Measurements from ENCODE around the gene METTL22. TPM values are rescaled to one million over a fixed set of nuclear protein-coding genes. Genes with fewer than 3 reads are reported as not detected.
A peak's percentile ranks its signal among the peaks of the same experiment; 100 is the strongest.

METTL22 gene
- 36.7 and 40.9 TPM in 2 replicates for polyA plus RNA-seq (2011; rRNA removed)
- polyA plus RNA-seq (2012; cell fraction: cytosol; rRNA removed) = 40.8 and 45.1 TPM in 2 replicates
- polyA plus RNA-seq (2012; cell fraction: nucleus; rRNA removed) = 85.0 and 109 TPM in 2 replicates
- 18.6 to 22.8 TPM (median 21.0 TPM) in 3 replicates for polyA plus RNA-seq (2017; fragmentation: RNase III; extraction: RNeasy Plus Mini Kit Qiagen cat#74134 plus additional on column Dnase treatment)
- polyA minus RNA-seq (2011; rRNA and poly(A)+ RNA removed) = 65.2 and 70.4 TPM in 2 replicates

GRCh38 chr16:8621572-8622314 lies at the start of gene METTL22:
METTL22 (plus strand) TSS chr16:8621698; CDS start chr16:8625666, 3,968 bp downstream.
- no peaks in the 10 kb centered on the region for H3K9me3 ChIP-seq
- peak within 1 kb of the TSS; percentile 100 for H3K4me3 ChIP-seq
- H3K4me2 ChIP-seq = peak within 1 kb of the TSS; percentile 100
- no peak for FAIRE-seq
- CTCF ChIA-PET = interaction anchor here (0.8 to 1.7 kb wide), 3 partner anchors 14 to 55 kb away, joined by 3 to 6 read pairs (median 3); no protein-coding TSS in a partner anchor
- peak; percentile 87 to 97 for ATAC-seq
- POLR2A ChIA-PET = interaction anchor here (0.7 to 2.1 kb wide), 2 partner anchors 13 to 233 kb away, joined by 3 to 6 read pairs; no protein-coding TSS in a partner anchor
- under 1% methylated on average over 24 of the region's 51 CpGs for WGBS (ENCODE audit: missing lambda C conversion rate)
- H3K27ac ChIP-seq = peak within 1 kb of the TSS; percentile 94 to 98
- H3K4me1 ChIP-seq = peaks cover 15% of the 10 kb centered on the region
- peak; percentile 88 to 89 for DNase-seq (ENCODE audit: low read depth in 1 of 2, low spot score in 1 of 2)
- TF ChIP-seq JUN (IDR thresholded peaks at IDR 0.05) = peak in 1 of 2 experiments; percentile 66; a peak in 1 of 5 replicates
- no peak for TF ChIP-seq USF2 (IDR thresholded peaks at IDR 0.05)
- no peak for TF ChIP-seq HDAC2 (IDR thresholded peaks at IDR 0.05)
- no peak for TF ChIP-seq ZNF302 (CRISPR knock-in tag; IDR thresholded peaks at IDR 0.05)
- TF ChIP-seq HOXA7 (CRISPR knock-in tag; IDR thresholded peaks at IDR 0.05) = no peak
- no peak for TF ChIP-seq FOSL2 (IDR thresholded peaks at IDR 0.05)
- no peak for TF ChIP-seq FOSL2 (CRISPR knock-in tag; IDR thresholded peaks at IDR 0.05)
- no peak for TF ChIP-seq JUNB (IDR thresholded peaks at IDR 0.05)
- TF ChIP-seq FOXS1 (CRISPR knock-in tag; IDR thresholded peaks at IDR 0.05) = no peak
- TF ChIP-seq KDM1A (IDR thresholded peaks at IDR 0.05; ENCODE audit: low read depth) = no peak
- no peak for TF ChIP-seq KDM5A (IDR thresholded peaks at IDR 0.05)
- TF ChIP-seq ESRRA (IDR thresholded peaks at IDR 0.05; ENCODE audit: borderline replicate concordance, low read length) = no peak
- no peak for TF ChIP-seq RARB (CRISPR knock-in tag; IDR thresholded peaks at IDR 0.05)
- TF ChIP-seq E2F6 (IDR thresholded peaks at IDR 0.05; ENCODE audit: borderline replicate concordance, low read depth) = peak; percentile 30; the same call in 1 of the 2 replicates
- TF ChIP-seq NFE2L2 (conservative IDR thresholded peaks at IDR 0.05; ENCODE audit: low read length) = no peak
- no peak for TF ChIP-seq HEYL (CRISPR knock-in tag; IDR thresholded peaks at IDR 0.05)
- TF ChIP-seq HMGXB4 (CRISPR knock-in tag; IDR thresholded peaks at IDR 0.05; ENCODE audit: borderline replicate concordance) = no peak
- peak; percentile 76 for TF ChIP-seq POLR2A (IDR thresholded peaks at IDR 0.05; ENCODE audit: low read length)
- no peak for TF ChIP-seq RCOR1 (IDR thresholded peaks at IDR 0.05; ENCODE audit: low read depth, low read length)
- TF ChIP-seq GATA3 (IDR thresholded peaks at IDR 0.05; ENCODE audit: borderline replicate concordance) = peak; percentile 21; the same call in 1 of the 2 replicates
- no peak for TF ChIP-seq RFX5 (IDR thresholded peaks at IDR 0.05)
- no peak for TF ChIP-seq MYC (IDR thresholded peaks at IDR 0.05; ENCODE audit: borderline replicate concordance, low read length)
- TF ChIP-seq BCL3 (IDR thresholded peaks at IDR 0.05) = peak; percentile 65; the same call in 2 of the 3 replicates
- TF ChIP-seq ZSCAN20 (CRISPR knock-in tag; IDR thresholded peaks at IDR 0.05) = no peak
- TF ChIP-seq ATOH8 (CRISPR knock-in tag; IDR thresholded peaks at IDR 0.05; ENCODE audit: low read depth) = no peak
- no peak for TF ChIP-seq HOXB13 (CRISPR knock-in tag; IDR thresholded peaks at IDR 0.05; ENCODE audit: low read depth)
- TF ChIP-seq FOSB (CRISPR knock-in tag; IDR thresholded peaks at IDR 0.05) = no peak
- no peak for TF ChIP-seq CBX2 (IDR thresholded peaks at IDR 0.05; ENCODE audit: borderline replicate concordance, low read depth)
- TF ChIP-seq TP53 (CRISPR knock-in tag; IDR thresholded peaks at IDR 0.05) = no peak
- no peak for TF ChIP-seq RAD21 (conservative IDR thresholded peaks at IDR 0.05 in 1 of 2, IDR thresholded peaks at IDR 0.05 in 1 of 2)
- TF ChIP-seq EP300 (IDR thresholded peaks at IDR 0.05) = no peak
- TF ChIP-seq ZFP36 (IDR thresholded peaks at IDR 0.05; ENCODE audit: borderline replicate concordance, partially characterized antibody) = no peak
- no peak for TF ChIP-seq CHD4 (IDR thresholded peaks at IDR 0.05; ENCODE audit: borderline replicate concordance)
- no peak for TF ChIP-seq ZC3H11A (IDR thresholded peaks at IDR 0.05)
- TF ChIP-seq EHF (CRISPR knock-in tag; IDR thresholded peaks at IDR 0.05) = no peak
- TF ChIP-seq CHD2 (IDR thresholded peaks at IDR 0.05; ENCODE audit: low read length, partially characterized antibody) = no peak

Data from A549 (cell line).